T47D (cell line): ENCODE measurements around the gene WDR90.

Experiments used
- DNase-seq, 2 experiments: peaks; one replicate each; pipeline versions ENCODE4 v3.0.0 to v3.0.0-alpha.2; 2011 to 2012; ENCODE audit warnings: low read depth in 1 of 2, low spot score in 1 of 2
- JUND ChIP-seq: IDR thresholded peaks from 2 replicates; pipeline ENCODE4 v1.6.1; 2012; ENCODE audit warnings: low read depth
- in situ Hi-C: cut with HindIII; loops from 2 replicates; pipeline ENCODE4 v1.10.0; 2016; ENCODE audit warnings: low sequenced_read_pairs, low pct_unique_long_range_greater_than_20kb

Gene WDR90

GRCh38 chr16:660459-661183 lies 11.5 kb downstream of the WDR90 start:
- in situ Hi-C loops, result no loop called here
- DNase-seq, result peak; percentile 79 to 94
- no peak for TF ChIP-seq JUND

DNA sequence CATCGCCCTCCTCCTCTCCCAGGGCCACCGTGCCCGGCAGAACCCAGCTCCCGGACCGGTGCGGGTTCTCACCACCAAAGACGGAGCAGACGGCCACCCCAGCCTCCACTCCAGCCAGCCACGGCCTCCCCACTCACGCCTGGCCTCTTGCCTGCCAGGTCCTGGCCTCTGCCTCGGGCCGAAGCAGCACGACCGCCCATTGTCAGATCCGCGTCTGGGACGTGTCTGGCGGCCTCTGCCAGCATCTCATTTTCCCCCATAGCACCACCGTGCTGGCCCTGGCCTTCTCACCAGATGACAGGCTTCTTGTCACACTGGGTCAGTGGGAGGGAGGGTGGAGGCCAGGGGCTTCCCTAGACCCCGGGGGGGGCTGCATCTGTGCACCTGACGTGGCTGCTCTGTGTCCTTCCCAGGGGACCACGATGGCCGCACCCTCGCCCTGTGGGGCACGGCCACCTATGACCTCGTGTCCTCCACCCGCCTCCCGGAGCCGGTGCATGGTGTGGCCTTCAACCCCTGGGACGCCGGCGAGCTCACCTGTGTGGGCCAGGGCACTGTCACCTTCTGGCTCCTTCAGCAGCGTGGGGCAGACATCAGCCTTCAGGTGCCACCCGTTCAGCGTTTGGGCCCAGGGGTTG lies 12.1 kb downstream of the WDR90 start:
- DNase-seq, result no peak
- in situ Hi-C loops, result no loop called here
- no peak for TF ChIP-seq JUND

- no peak for TF ChIP-seq JUND
- in situ Hi-C loops, result no loop called here
These were observed 12.9 kb downstream of the WDR90 start for GRCh38 chr16:662095-662494.

DNA sequence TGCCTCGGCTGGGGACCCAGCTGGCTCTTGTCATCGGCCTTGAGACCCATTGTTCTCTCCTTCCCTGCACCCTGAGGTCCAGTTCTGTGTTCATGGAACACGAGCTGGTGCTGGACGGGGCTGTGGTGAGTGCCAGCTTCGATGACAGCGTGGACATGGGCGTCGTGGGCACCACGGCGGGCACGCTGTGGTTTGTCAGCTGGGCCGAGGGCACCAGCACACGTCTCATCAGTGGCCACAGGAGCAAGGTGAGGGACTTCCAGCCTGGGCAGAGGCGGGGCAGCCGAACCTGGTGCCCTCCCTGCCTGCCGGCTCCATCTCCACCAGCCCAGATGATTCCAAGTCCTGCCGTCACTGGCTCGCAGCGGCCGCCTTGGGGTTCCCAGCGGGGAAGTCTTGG lies 13.4 kb downstream of the WDR90 start:
- no peak for DNase-seq
- in situ Hi-C loops, result no loop called here

More at GRCh38 chr16:662095-662494, 12.9 kb downstream of the WDR90 start:
- DNase-seq, result no peak

GRCh38 chr16:666572-666971 lies 17.4 kb downstream of the WDR90 start:
- in situ Hi-C loops, result no loop called here
- TF ChIP-seq JUND, result no peak
- DNase-seq, result no peak

More for the DNA sequence above, 13.4 kb downstream of the WDR90 start:
- no peak for TF ChIP-seq JUND

GRCh38 chr16:667113-667779 lies 18.1 kb downstream of the WDR90 start:
- TF ChIP-seq JUND, result no peak
- in situ Hi-C loops, result no loop called here
- no peak for DNase-seq

DNA sequence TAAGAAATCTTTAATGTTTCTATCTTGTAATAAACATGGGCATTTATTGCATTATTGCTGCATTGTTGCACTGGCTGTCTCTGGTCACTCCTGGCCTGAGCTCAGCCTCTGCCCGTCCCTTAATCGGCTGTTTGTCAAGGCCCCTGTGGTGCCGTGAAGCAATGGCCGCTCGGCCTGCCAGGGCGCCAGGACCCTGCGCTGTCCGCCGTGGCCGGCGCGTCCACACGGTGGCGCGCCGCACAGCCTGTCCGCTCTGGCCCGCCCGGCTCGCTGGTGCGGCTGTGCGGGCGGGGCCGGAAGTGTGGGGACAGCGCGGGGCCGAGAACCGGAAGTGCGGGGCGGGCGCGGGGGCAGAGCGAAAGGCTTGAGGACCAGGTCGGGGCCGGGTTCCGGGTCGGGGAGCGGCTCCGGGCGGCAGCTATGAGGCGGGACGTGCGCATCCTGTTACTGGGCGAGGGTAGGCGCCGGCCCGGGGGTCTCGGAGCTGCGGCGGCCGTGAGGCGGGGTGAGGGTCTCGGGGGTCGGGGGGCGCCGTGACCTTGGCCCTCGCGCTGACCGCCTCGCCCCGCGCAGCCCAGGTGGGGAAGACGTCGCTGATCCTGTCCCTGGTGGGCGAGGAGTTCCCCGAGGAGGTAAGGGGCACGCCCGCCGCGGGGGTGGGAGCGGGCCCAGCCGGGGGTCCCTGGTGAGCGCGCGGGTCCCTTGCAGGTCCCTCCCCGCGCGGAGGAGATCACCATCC lies 18.8 kb downstream of the WDR90 start, which contains the start of gene RHOT2:
Gene RHOT2, plus strand, starts transcription at position 353 of the 739 bp plus-strand sequence. Its CDS starts 68 bp downstream, at position 421.
- no peak for TF ChIP-seq JUND
- in situ Hi-C loops, result no loop called here
- peak; percentile 71 to 95 for DNase-seq

DNA sequence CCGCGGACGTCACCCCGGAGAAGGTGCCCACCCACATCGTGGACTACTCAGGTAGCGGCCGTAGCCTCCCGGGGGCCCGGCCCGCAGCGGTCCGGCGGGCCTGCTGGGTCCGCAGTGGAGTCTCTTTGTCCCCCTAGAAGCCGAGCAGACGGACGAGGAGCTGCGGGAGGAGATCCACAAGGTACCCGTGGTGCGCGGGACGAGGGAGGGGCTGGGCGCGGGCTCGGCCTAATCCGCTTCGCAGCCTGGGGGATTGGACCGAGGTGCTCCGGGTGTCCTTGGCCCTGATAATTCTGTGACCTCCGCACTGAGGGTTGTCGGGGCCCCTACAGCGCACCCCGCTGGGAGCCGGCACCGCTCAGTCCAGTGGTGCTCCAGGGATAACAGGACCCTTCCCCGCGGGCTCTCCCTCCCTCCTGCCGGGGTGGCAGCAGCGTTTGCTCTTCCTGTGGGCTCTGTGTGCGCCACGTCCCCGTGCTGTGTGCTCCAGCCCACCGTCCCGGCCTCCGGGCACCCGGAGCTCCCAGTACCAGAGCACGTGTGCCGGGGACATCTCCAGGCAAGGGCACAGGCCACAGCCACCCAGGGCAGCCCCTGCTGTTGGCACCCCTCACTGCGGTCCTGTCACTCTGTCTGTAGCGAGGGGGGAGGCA lies 19.5 kb downstream of the WDR90 start:
- no peak for TF ChIP-seq JUND
- DNase-seq, result no peak
- in situ Hi-C loops, result no loop called here

DNA sequence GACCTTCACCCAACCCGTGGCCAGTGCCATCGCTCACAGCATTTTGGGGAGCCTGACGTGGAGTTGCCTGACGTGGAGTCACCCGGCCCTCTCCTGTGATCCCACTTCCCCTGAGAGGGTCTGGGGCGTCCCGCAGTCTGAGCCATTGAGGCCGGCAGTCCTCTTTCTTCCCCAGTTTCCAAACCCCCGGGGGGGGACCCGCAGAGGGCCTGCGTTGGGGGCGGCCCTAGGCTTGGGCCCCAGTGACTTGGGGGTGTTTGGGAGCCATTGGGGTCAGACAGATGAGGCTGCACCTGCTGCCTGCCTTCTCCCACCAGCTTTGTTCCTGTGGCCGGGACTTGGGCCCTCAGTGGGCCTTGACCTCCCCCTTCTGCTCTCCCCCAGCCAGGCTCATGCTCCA lies 20.5 kb downstream of the WDR90 start:
- TF ChIP-seq JUND, result no peak
- no peak for DNase-seq
- in situ Hi-C loops, result no loop called here

- TF ChIP-seq JUND, result no peak
- DNase-seq, result no peak
These were observed 21.6 kb downstream of the WDR90 start for GRCh38 chr16:670485-671352.

More at GRCh38 chr16:670485-671352, 21.6 kb downstream of the WDR90 start:
- in situ Hi-C loops, result no loop called here
